Measurements from ENCODE around the gene CPED1. TPM values are rescaled to one million over a fixed set of nuclear protein-coding genes. Genes with fewer than 3 reads are reported as not detected.

Gene CPED1
- total and polyA plus RNA-seq, 3 donors from 2014 or later, result 7.4 to 13.1 (median 11.8) TPM

DNA sequence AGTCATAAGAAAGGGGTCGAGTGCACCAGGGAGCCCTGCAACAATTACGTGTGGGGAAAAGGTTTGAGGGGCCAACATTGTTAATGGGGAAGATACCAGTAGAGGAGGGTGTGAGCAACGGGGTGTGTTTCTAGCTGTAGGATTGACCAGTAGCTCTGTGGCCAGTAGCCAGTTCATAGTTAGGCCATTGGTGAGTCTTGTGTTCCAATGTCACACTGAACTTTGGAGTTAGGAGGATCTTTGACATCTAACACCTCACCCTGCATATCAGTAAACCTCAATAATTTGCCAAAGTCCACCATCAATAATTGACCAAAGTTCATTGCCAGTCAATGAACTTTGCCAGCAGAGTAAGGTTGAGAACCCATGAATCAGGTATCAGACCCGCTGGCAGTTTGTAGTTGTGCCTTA, 168.8 kb downstream of the CPED1 start:
- intact Hi-C loops (cut with DNase I; ENCODE audit: low total_unique reads), result no loop called here
- H3K27me3 ChIP-seq, result no peaks in the 10 kb centered on the region
- TF ChIP-seq CTCF (IDR thresholded peaks at IDR 0.05) (no peak), POLR2A (IDR thresholded peaks at IDR 0.05) (no peak)
- no peaks in the 10 kb centered on the region for H3K36me3 ChIP-seq (ENCODE audit: low read depth, missing control alignments)
- H3K9me3 ChIP-seq, result no peaks in the 10 kb centered on the region
- 79% methylated on average over 4 of the region's 4 CpGs for WGBS, 2 donors
- DNase-seq, result no peak
- no peak overlapping the region for H3K27ac ChIP-seq
- no peaks in the 10 kb centered on the region for H3K4me1 ChIP-seq
- H3K4me3 ChIP-seq, result no peak overlapping the region

DNA sequence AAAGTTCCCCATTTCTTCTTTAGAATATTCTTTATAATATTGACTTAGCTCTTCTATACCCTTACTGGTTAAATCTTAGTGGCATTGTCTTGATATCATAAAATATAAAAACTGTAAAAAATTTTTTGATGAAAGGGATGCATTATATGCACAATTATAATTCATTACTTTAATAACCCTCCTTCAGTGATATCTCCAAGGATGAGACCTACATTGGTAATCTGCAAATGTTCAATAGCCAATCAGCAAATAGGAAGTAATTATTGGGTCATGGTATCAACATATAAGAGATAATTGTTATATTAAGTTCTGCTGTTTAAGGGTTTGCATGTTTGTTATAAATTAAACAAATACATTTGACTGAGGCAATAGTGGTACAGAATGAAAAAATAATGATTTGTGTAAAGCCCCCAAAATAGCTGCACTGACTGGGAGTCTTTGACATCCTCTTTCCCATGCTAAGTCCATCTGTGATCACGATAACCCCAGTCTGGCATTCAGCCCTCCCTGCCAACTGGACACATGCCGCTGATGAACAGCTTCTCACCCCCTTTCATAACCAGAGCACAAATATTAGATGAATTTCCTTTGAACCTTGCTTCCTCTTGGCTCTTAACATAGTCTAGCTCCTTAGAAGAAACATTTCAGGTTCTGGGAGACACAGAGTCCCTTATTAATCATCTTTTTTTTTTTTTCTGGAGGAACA, 169.5 kb downstream of the CPED1 start:
- H3K4me1 ChIP-seq, result no peaks in the 10 kb centered on the region
- H3K27me3 ChIP-seq, result no peaks in the 10 kb centered on the region
- no peak for TF ChIP-seq CTCF (IDR thresholded peaks at IDR 0.05)
- TF ChIP-seq POLR2A (IDR thresholded peaks at IDR 0.05), result no peak
- no peak for DNase-seq
- H3K4me3 ChIP-seq, result no peak overlapping the region
- intact Hi-C loops (cut with DNase I; ENCODE audit: low total_unique reads), result no loop called here
- H3K36me3 ChIP-seq (ENCODE audit: low read depth, missing control alignments), result no peaks in the 10 kb centered on the region
- no peaks in the 10 kb centered on the region for H3K9me3 ChIP-seq
- WGBS, 2 donors, result 86 to 90% methylated on average over 2 of the region's 2 CpGs
- no peak overlapping the region for H3K27ac ChIP-seq

DNA sequence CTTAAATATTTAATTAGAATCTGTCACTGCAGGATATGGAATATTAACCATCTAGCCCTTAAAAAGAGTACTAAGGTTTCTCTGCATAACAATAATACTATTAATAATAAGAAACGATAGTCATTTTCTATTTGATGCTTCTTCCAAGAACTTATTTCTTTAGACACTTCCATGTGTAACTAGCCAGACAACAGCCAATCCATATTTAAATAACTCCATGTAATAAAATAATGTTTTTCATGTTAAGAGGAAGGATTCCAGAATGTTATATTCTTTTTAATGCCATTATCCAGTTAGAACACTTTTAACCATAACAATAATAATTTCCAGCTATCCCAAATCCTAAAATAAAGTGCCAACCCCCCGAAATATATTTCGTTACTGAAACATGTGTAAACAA, 170.2 kb downstream of the CPED1 start:
- intact Hi-C loops (cut with DNase I; ENCODE audit: low total_unique reads), result no loop called here

GRCh38 chr7:121159553-121159952, 171.0 kb downstream of the CPED1 start:
- Histone ChIP-seq H3K4me3 (no peak overlapping the region), H3K9me3 (no peaks in the 10 kb centered on the region), H3K36me3 (ENCODE audit: low read depth, missing control alignments) (no peaks in the 10 kb centered on the region), H3K27ac (no peak overlapping the region), H3K4me1 (no peaks in the 10 kb centered on the region), H3K27me3 (no peaks in the 10 kb centered on the region)
- DNase-seq, result no peak
- TF ChIP-seq POLR2A (IDR thresholded peaks at IDR 0.05) (no peak), CTCF (IDR thresholded peaks at IDR 0.05) (no peak)
- intact Hi-C loops (cut with DNase I; ENCODE audit: low total_unique reads), result no loop called here
- WGBS, 2 donors, result 73 to 81% methylated on average over 3 of the region's 3 CpGs

More for the DNA sequence above, 170.2 kb downstream of the CPED1 start:
- WGBS, 2 donors, result 78 to 83% methylated on average over 3 of the region's 3 CpGs
- no peaks in the 10 kb centered on the region for H3K4me1 ChIP-seq
- H3K27ac ChIP-seq, result no peak overlapping the region
- DNase-seq, result no peak
- no peaks in the 10 kb centered on the region for H3K36me3 ChIP-seq (ENCODE audit: low read depth, missing control alignments)
- H3K27me3 ChIP-seq, result no peaks in the 10 kb centered on the region
- TF ChIP-seq CTCF (IDR thresholded peaks at IDR 0.05), result no peak
- TF ChIP-seq POLR2A (IDR thresholded peaks at IDR 0.05), result no peak
- no peaks in the 10 kb centered on the region for H3K9me3 ChIP-seq
- H3K4me3 ChIP-seq, result no peak overlapping the region

Data from testis (tissue), 3 donors.